Ishikawa (cell line): ENCODE measurements around the gene ZNF205.

Experiments
- CEBPB ChIP-seq: IDR thresholded peaks from 2 replicates; pipeline ENCODE4 v1.6.1; 2012
- CREB1 ChIP-seq: IDR thresholded peaks from 2 replicates; pipeline ENCODE4 v1.6.1; 2012; ENCODE audit warnings: low read depth
- EGR1 ChIP-seq: IDR thresholded peaks from 2 replicates; pipeline ENCODE4 v1.6.1; 2012
- EP300 ChIP-seq: IDR thresholded peaks from 2 replicates; pipeline ENCODE4 v1.6.1; 2012; ENCODE audit warnings: borderline replicate concordance
- FOXM1 ChIP-seq: IDR thresholded peaks from 2 replicates; pipeline ENCODE4 v1.6.1; 2012; ENCODE audit warnings: low read depth, borderline replicate concordance
- MAX ChIP-seq: IDR thresholded peaks from 2 replicates; pipeline ENCODE4 v1.6.1; 2012
- NFIC ChIP-seq: IDR thresholded peaks from 2 replicates; pipeline ENCODE4 v1.6.1; 2012
- RAD21 ChIP-seq: IDR thresholded peaks from 2 replicates; pipeline ENCODE4 v1.6.1; 2012; ENCODE audit warnings: low read depth
- REST ChIP-seq: IDR thresholded peaks from 2 replicates; pipeline ENCODE4 v1.6.1; 2012; ENCODE audit warnings: low read depth, mild to moderate bottlenecking
- TAF1 ChIP-seq: IDR thresholded peaks from 2 replicates; pipeline ENCODE4 v1.6.1; 2012; ENCODE audit warnings: low read depth, mild to moderate bottlenecking
- TCF12 ChIP-seq: IDR thresholded peaks from 2 replicates; pipeline ENCODE4 v1.6.1; 2012; ENCODE audit warnings: low read depth
- TEAD4 ChIP-seq: IDR thresholded peaks from 2 replicates; pipeline ENCODE4 v1.6.1; 2012
- USF1 ChIP-seq: IDR thresholded peaks from 2 replicates; pipeline ENCODE4 v1.6.1; 2012
- YY1 ChIP-seq: IDR thresholded peaks from 2 replicates; pipeline ENCODE4 v1.6.1; 2012; ENCODE audit warnings: low read depth
- ZBTB7A ChIP-seq: IDR thresholded peaks from 2 replicates; pipeline ENCODE4 v1.6.1; 2012; ENCODE audit warnings: low read depth

The ZNF205 gene

GRCh38 chr16:3118846-3119245, 6.5 kb downstream of the ZNF205 start:
- no peak for TF ChIP-seq RAD21
- no peak for TF ChIP-seq USF1
- TF ChIP-seq NFIC, result no peak
- TF ChIP-seq TCF12, result no peak

- TF ChIP-seq TEAD4 (no peak), CEBPB (no peak), YY1 (no peak), MAX (no peak), TAF1 (no peak), USF1 (no peak), NFIC (no peak), TCF12 (no peak)
Measured at GRCh38 chr16:3119286-3119685, 6.9 kb downstream of the ZNF205 start.

- no peak for TF ChIP-seq NFIC
- TF ChIP-seq CREB1, result no peak
- TF ChIP-seq FOXM1, result no peak
- no peak for TF ChIP-seq REST
- TF ChIP-seq TCF12, result no peak
- no peak for TF ChIP-seq EGR1
- TF ChIP-seq EP300, result no peak
- TF ChIP-seq TAF1, result no peak
- TF ChIP-seq CEBPB, result no peak
- TF ChIP-seq RAD21, result no peak
- TF ChIP-seq USF1, result no peak
- no peak for TF ChIP-seq MAX
- TF ChIP-seq ZBTB7A, result no peak
- TF ChIP-seq YY1, result no peak
- TF ChIP-seq TEAD4, result no peak
Measured at GRCh38 chr16:3119701-3120408, 7.5 kb downstream of the ZNF205 start.

- TF ChIP-seq FOXM1, result no peak
- no peak for TF ChIP-seq EGR1
- no peak for TF ChIP-seq EP300
- TF ChIP-seq TAF1, result no peak
- TF ChIP-seq REST, result no peak
- no peak for TF ChIP-seq ZBTB7A
- no peak for TF ChIP-seq NFIC
- TF ChIP-seq CEBPB, result no peak
- no peak for TF ChIP-seq CREB1
- TF ChIP-seq RAD21, result no peak
- TF ChIP-seq TCF12, result no peak
- no peak for TF ChIP-seq TEAD4
- no peak for TF ChIP-seq USF1
- TF ChIP-seq YY1, result no peak
- TF ChIP-seq MAX, result no peak
Measured at GRCh38 chr16:3120435-3120834, 8.0 kb downstream of the ZNF205 start.

- TF ChIP-seq REST, result no peak
- no peak for TF ChIP-seq ZBTB7A
- no peak for TF ChIP-seq TEAD4
- TF ChIP-seq EGR1, result no peak
- TF ChIP-seq CEBPB, result no peak
- no peak for TF ChIP-seq EP300
- TF ChIP-seq USF1, result no peak
- TF ChIP-seq RAD21, result no peak
- TF ChIP-seq TAF1, result no peak
Measured at GRCh38 chr16:3121851-3122467, 9.6 kb downstream of the ZNF205 start.
